Measurements from ENCODE around the gene CT47C1.

- no peak for TF ChIP-seq POLR2A (IDR thresholded peaks at IDR 0.05; ENCODE audit: low read depth)
- no peak for TF ChIP-seq POLR2AphosphoS5 (IDR thresholded peaks at IDR 0.05)
- TF ChIP-seq EP300 (IDR thresholded peaks at IDR 0.05): no peak
- TF ChIP-seq CTCF (IDR thresholded peaks at IDR 0.05): no peak
These were observed 44.0 kb upstream of the CT47C1 start for GRCh38 chrX:119028733-119029330.
